ENCODE results near the gene OBP2B. TPM values are rescaled to one million over a fixed set of nuclear protein-coding genes. Genes with fewer than 3 reads are reported as not detected.
A peak's percentile ranks its signal among the peaks of the same experiment; 100 is the strongest.

OBP2B gene
- polyA plus RNA-seq, 1 donor (not counting 4 experiments of a cell fraction or from before 2014, with no cell fraction given): not detected

- Histone ChIP-seq H3K9me3 (ENCODE audit: control insufficient read depth, low read depth, low read length) (no peaks in the 10 kb centered on the region), H3K9ac (ENCODE audit: control insufficient read depth, extremely low read depth, insufficient read depth, low read length) (no peak overlapping the region), H3K36me3 (ENCODE audit: control insufficient read depth in 2 of 2, extremely low read depth in 1 of 2, insufficient read depth in 2 of 2, low read length in 2 of 2) (no peaks in the 10 kb centered on the region), H2AFZ (ENCODE audit: control insufficient read depth, low read length) (no peak overlapping the region), H3K27me3 (ENCODE audit: control insufficient read depth, extremely low read depth, insufficient read depth, low read length) (peaks cover 7% of the 10 kb centered on the region), H3K27ac (ENCODE audit: control insufficient read depth, insufficient read depth, low read length) (no peak overlapping the region), H3K79me2 (ENCODE audit: control insufficient read depth, insufficient read depth, low read length) (no peaks in the 10 kb centered on the region), H4K20me1 (ENCODE audit: control insufficient read depth, extremely low read depth, insufficient read depth, low read length) (no peaks in the 10 kb centered on the region), H3K4me2 (ENCODE audit: control insufficient read depth, extremely low read depth, insufficient read depth, low read depth, low read length) (no peak overlapping the region), H3K4me1 (ENCODE audit: control insufficient read depth, extremely low read depth, insufficient read depth, low read length) (no peaks in the 10 kb centered on the region), H3K9me1 (ENCODE audit: control insufficient read depth, extremely low read depth, insufficient read depth, low read length) (no peaks in the 10 kb centered on the region), H3K4me3 (ENCODE audit: control insufficient read depth in 2 of 3, extremely low read depth in 1 of 3, insufficient read depth in 2 of 3, low read depth in 1 of 3, low read length in 3 of 3) (no peak overlapping the region)
- dilution Hi-C loops (cut with MboI; ENCODE audit: extremely low pct_ligation_motif_present, low sequenced_read_pairs): no loop called here
- TF ChIP-seq CTCF (optimal IDR thresholded peaks at IDR 0.05 in 1 of 3, IDR thresholded peaks at IDR 0.05 in 1 of 3, conservative IDR thresholded peaks at IDR 0.05 in 1 of 3; ENCODE audit: extremely low read depth in 1 of 3, insufficient read depth in 2 of 3, low read length in 3 of 3) (no peak), EZH2 (IDR thresholded peaks at IDR 0.05; ENCODE audit: low read length) (no peak)
- FAIRE-seq: no peak
- no peak for DNase-seq (ENCODE audit: low read depth, low spot score)
Measured at GRCh38 chr9:133200631-133201030, 8.4 kb downstream of the OBP2B start.

- peaks cover 2% of the 10 kb centered on the region for H3K9me3 ChIP-seq (ENCODE audit: control insufficient read depth, low read depth, low read length)
- no peaks in the 10 kb centered on the region for H3K79me2 ChIP-seq (ENCODE audit: control insufficient read depth, insufficient read depth, low read length)
- H3K9ac ChIP-seq (ENCODE audit: control insufficient read depth, extremely low read depth, insufficient read depth, low read length): no peak overlapping the region
- peak in 1 of 3 experiments; percentile 50 for TF ChIP-seq CTCF (optimal IDR thresholded peaks at IDR 0.05 in 1 of 3, IDR thresholded peaks at IDR 0.05 in 1 of 3, conservative IDR thresholded peaks at IDR 0.05 in 1 of 3; ENCODE audit: extremely low read depth in 1 of 3, insufficient read depth in 2 of 3, low read length in 3 of 3)
- TF ChIP-seq EZH2 (IDR thresholded peaks at IDR 0.05; ENCODE audit: low read length): no peak
- H3K4me3 ChIP-seq (ENCODE audit: control insufficient read depth in 2 of 3, extremely low read depth in 1 of 3, insufficient read depth in 2 of 3, low read depth in 1 of 3, low read length in 3 of 3): peak overlapping the region in 2 of 3 experiments; percentile 23 to 35
- H3K4me2 ChIP-seq (ENCODE audit: control insufficient read depth, extremely low read depth, insufficient read depth, low read depth, low read length): peak overlapping the region; percentile 3
- H2AFZ ChIP-seq (ENCODE audit: control insufficient read depth, low read length): peak overlapping the region; percentile 52
- H3K36me3 ChIP-seq (ENCODE audit: control insufficient read depth in 2 of 2, extremely low read depth in 1 of 2, insufficient read depth in 2 of 2, low read length in 2 of 2): no peaks in the 10 kb centered on the region
- H3K4me1 ChIP-seq (ENCODE audit: control insufficient read depth, extremely low read depth, insufficient read depth, low read length): no peaks in the 10 kb centered on the region
- no peak for FAIRE-seq
- dilution Hi-C loops (cut with MboI; ENCODE audit: extremely low pct_ligation_motif_present, low sequenced_read_pairs): no loop called here
- H3K9me1 ChIP-seq (ENCODE audit: control insufficient read depth, extremely low read depth, insufficient read depth, low read length): no peaks in the 10 kb centered on the region
- H4K20me1 ChIP-seq (ENCODE audit: control insufficient read depth, extremely low read depth, insufficient read depth, low read length): no peaks in the 10 kb centered on the region
- DNase-seq (ENCODE audit: low read depth, low spot score): no peak
- no peak overlapping the region for H3K27ac ChIP-seq (ENCODE audit: control insufficient read depth, insufficient read depth, low read length)
- H3K27me3 ChIP-seq (ENCODE audit: control insufficient read depth, extremely low read depth, insufficient read depth, low read length): peaks cover 7% of the 10 kb centered on the region
Measured at GRCh38 chr9:133199648-133200321, 9.3 kb downstream of the OBP2B start.
